ENCODE measurements around the gene PDE4B. TPM values are rescaled to one million over a fixed set of nuclear protein-coding genes. Genes with fewer than 3 reads are reported as not detected.
A peak's percentile ranks its signal among the peaks of the same experiment; 100 is the strongest.

Gene PDE4B
- polyA plus RNA-seq, 2 of the 4 experiments (the other 2 are of a cell fraction) = 20.2 to 56.8 TPM

DNA sequence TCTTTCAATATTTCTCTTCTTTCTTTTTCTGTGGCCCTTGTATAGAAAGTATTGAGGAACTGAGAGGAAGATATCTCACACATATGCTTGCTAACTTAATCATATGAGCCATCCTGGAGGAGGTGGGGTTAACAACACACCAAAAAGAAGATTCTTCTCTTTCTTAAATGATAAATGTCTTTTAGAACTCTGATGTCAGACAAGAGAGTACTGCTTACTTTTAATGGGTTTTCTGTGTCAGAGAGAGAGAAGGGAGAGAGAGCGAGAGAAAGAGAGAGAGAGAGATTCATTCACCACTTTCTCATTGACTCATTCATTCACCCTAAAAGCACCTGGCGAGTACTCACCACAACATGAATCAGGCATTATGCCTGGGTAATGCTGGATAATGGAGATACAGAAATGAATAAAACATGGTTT is 490.9 kb downstream of the PDE4B start:
- POLR2A ChIA-PET = no interaction called here

DNA sequence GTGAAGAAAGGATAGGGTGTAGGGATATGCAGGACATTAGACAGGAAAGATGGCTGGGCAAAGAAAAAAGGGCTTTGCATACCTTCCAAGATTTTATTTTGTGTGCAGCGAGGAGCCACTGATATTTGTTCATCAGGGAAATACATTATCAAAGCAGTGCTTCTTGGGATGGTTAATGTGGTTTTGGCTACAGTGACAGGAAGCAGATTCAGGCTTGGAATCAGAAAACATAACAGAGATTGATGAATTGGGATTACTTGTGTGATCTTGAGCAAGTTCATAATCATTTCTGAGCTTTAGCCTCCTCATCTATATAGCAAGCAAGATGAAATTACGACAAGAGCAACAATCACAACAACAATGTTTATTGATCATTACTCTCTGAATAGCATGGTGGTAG is 492.1 kb downstream of the PDE4B start:
- no peaks in the 10 kb centered on the region for H3K9me3 ChIP-seq
- no peak overlapping the region for H3K4me2 ChIP-seq
- H3K27ac ChIP-seq = peak overlapping the region; percentile 78 to 81
- DNase-seq (ENCODE audit: low read depth in 1 of 2, low spot score in 1 of 2) (no peak), ATAC-seq (no peak), FAIRE-seq (no peak)
- ChIA-PET CTCF (interaction anchor here (3.0 kb wide), 1 partner anchor 11 kb away, joined by 12 read pairs; no protein-coding TSS in a partner anchor), POLR2A (no interaction called here)
- no peak for TF ChIP-seq EHMT2 (IDR thresholded peaks at IDR 0.05; ENCODE audit: low read depth)
- TF ChIP-seq TP53 (CRISPR knock-in tag; IDR thresholded peaks at IDR 0.05) = no peak
- TF ChIP-seq NPAS2 (CRISPR knock-in tag; IDR thresholded peaks at IDR 0.05; ENCODE audit: borderline replicate concordance) = no peak
- no peak for TF ChIP-seq POLR2AphosphoS2 (conservative IDR thresholded peaks at IDR 0.05; ENCODE audit: low read length)
- no peak for TF ChIP-seq FOSL2 (IDR thresholded peaks at IDR 0.05)
- TF ChIP-seq FOSL2 (CRISPR knock-in tag; IDR thresholded peaks at IDR 0.05) = no peak
- TF ChIP-seq HEYL (CRISPR knock-in tag; IDR thresholded peaks at IDR 0.05) = no peak
- TF ChIP-seq, protein P1, sequence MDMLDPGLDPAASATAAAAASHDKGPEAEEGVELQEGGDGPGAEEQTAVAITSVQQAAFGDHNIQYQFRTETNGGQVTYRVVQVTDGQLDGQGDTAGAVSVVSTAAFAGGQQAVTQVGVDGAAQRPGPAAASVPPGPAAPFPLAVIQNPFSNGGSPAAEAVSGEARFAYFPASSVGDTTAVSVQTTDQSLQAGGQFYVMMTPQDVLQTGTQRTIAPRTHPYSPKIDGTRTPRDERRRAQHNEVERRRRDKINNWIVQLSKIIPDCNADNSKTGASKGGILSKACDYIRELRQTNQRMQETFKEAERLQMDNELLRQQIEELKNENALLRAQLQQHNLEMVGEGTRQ (IDR thresholded peaks at IDR 0.05) = no peak
- no peak for TF ChIP-seq RNF2 (IDR thresholded peaks at IDR 0.05; ENCODE audit: borderline replicate concordance, low read depth)
- no peak for TF ChIP-seq FOXS1 (CRISPR knock-in tag; IDR thresholded peaks at IDR 0.05)
- TF ChIP-seq, protein P2, sequence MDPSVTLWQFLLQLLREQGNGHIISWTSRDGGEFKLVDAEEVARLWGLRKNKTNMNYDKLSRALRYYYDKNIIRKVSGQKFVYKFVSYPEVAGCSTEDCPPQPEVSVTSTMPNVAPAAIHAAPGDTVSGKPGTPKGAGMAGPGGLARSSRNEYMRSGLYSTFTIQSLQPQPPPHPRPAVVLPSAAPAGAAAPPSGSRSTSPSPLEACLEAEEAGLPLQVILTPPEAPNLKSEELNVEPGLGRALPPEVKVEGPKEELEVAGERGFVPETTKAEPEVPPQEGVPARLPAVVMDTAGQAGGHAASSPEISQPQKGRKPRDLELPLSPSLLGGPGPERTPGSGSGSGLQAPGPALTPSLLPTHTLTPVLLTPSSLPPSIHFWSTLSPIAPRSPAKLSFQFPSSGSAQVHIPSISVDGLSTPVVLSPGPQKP (IDR thresholded peaks at IDR 0.05; ENCODE audit: low read depth, low read length) = no peak
- TF ChIP-seq HDAC2 (IDR thresholded peaks at IDR 0.05) = no peak
- TF ChIP-seq KDM1A (IDR thresholded peaks at IDR 0.05; ENCODE audit: low read depth) = no peak
- TF ChIP-seq JUN (IDR thresholded peaks at IDR 0.05) = no peak
- TF ChIP-seq ZSCAN20 (CRISPR knock-in tag; IDR thresholded peaks at IDR 0.05) = no peak
- TF ChIP-seq SMC3 (IDR thresholded peaks at IDR 0.05) = no peak
- TF ChIP-seq GATA3 (IDR thresholded peaks at IDR 0.05; ENCODE audit: borderline replicate concordance) = no peak
- TF ChIP-seq BHLHE40 (IDR thresholded peaks at IDR 0.05; ENCODE audit: low read depth, low read length) = no peak
- no peak overlapping the region for H3K4me3 ChIP-seq
- 91% methylated on average over 2 of the region's 2 CpGs for WGBS (ENCODE audit: missing lambda C conversion rate)
- H3K4me1 ChIP-seq = peaks cover 55% of the 10 kb centered on the region

More for the DNA sequence above, 490.9 kb downstream of the PDE4B start:
- Histone ChIP-seq H3K4me2 (no peak overlapping the region), H3K4me1 (peaks cover 59% of the 10 kb centered on the region), H3K9me3 (no peaks in the 10 kb centered on the region), H3K4me3 (no peak overlapping the region), H3K27ac (peak overlapping the region; percentile 78 to 81; a peak in 5 of 6 replicates)
- ATAC-seq (no peak), DNase-seq (ENCODE audit: low read depth in 1 of 2, low spot score in 1 of 2) (no peak), FAIRE-seq (no peak)
- 89% methylated on average over 2 of the region's 2 CpGs for WGBS (ENCODE audit: missing lambda C conversion rate)
- CTCF ChIA-PET = interaction anchor here (2.1 kb wide), 1 partner anchor 31 kb away, joined by 6 read pairs; no protein-coding TSS in a partner anchor
- TF ChIP-seq CHD4 (IDR thresholded peaks at IDR 0.05; ENCODE audit: borderline replicate concordance) (no peak), CEBPB (IDR thresholded peaks at IDR 0.05) (no peak), HEYL (CRISPR knock-in tag; IDR thresholded peaks at IDR 0.05) (no peak)
- TF ChIP-seq, protein P3, sequence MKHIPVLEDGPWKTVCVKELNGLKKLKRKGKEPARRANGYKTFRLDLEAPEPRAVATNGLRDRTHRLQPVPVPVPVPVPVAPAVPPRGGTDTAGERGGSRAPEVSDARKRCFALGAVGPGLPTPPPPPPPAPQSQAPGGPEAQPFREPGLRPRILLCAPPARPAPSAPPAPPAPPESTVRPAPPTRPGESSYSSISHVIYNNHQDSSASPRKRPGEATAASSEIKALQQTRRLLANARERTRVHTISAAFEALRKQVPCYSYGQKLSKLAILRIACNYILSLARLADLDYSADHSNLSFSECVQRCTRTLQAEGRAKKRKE (CRISPR knock-in tag; IDR thresholded peaks at IDR 0.05; ENCODE audit: low read depth) = no peak

DNA sequence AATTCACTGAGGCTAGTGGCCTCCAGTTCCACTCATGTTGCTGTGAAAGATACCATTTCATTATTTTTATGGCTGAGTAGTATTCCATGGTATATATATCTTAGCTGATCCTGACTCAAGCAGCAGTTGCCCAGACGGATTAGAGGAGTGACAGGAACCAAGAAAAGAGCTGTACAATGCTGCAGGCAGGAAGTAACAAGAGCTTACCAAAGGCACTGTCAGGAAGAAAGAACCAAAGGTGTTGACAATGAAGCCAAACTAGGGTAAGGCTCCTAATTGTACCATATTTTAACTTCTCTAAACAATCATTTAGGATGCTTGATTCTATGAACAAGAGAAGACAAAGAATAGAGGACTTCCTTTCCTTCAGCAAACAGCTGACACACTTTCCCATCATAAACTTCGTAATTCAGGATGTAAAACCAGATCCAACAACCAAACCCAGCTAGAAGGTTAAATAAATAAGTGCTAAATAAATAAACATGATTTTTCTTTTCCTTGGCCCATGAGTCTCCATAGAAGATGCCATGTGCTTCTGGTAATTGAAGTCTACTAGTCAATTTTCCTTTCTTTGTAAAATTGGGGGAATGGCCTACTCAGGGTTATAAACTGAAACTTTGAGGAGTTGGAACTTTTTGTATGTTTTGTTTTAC is 493.0 kb downstream of the PDE4B start:
- 38% methylated on average over 2 of the region's 2 CpGs for WGBS (ENCODE audit: missing lambda C conversion rate)
- peak overlapping the region; percentile 44 for H3K4me2 ChIP-seq
- H3K4me3 ChIP-seq = no peak overlapping the region
- ChIA-PET CTCF (interaction anchor here (3.0 kb wide), 1 partner anchor 12 kb away, joined by 12 read pairs; no protein-coding TSS in a partner anchor), POLR2A (no interaction called here)
- H3K9me3 ChIP-seq = no peaks in the 10 kb centered on the region
- no peak for FAIRE-seq
- TF ChIP-seq, protein P4, sequence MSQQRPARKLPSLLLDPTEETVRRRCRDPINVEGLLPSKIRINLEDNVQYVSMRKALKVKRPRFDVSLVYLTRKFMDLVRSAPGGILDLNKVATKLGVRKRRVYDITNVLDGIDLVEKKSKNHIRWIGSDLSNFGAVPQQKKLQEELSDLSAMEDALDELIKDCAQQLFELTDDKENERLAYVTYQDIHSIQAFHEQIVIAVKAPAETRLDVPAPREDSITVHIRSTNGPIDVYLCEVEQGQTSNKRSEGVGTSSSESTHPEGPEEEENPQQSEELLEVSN (IDR thresholded peaks at IDR 0.05; ENCODE audit: borderline replicate concordance, low read depth) = peak; percentile 22; the same call in 1 of the 2 replicates
- TF ChIP-seq NFE2L2 (conservative IDR thresholded peaks at IDR 0.05; ENCODE audit: low read length) (no peak), MYC (IDR thresholded peaks at IDR 0.05; ENCODE audit: borderline replicate concordance, low read length) (no peak), ESRRA (IDR thresholded peaks at IDR 0.05; ENCODE audit: borderline replicate concordance, low read length) (no peak), CHD4 (IDR thresholded peaks at IDR 0.05; ENCODE audit: borderline replicate concordance) (no peak), BHLHE40 (IDR thresholded peaks at IDR 0.05; ENCODE audit: low read depth, low read length) (no peak), TFCP2L1 (CRISPR knock-in tag; IDR thresholded peaks at IDR 0.05) (no peak), ZSCAN20 (CRISPR knock-in tag; IDR thresholded peaks at IDR 0.05) (peak; percentile 70)
- TF ChIP-seq, protein P3 (CRISPR knock-in tag; IDR thresholded peaks at IDR 0.05; ENCODE audit: low read depth) = no peak
- TF ChIP-seq, protein P5, sequence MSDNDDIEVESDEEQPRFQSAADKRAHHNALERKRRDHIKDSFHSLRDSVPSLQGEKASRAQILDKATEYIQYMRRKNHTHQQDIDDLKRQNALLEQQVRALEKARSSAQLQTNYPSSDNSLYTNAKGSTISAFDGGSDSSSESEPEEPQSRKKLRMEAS (IDR thresholded peaks at IDR 0.05) = peak; percentile 22; the same call in 1 of the 2 replicates
- peaks cover 62% of the 10 kb centered on the region for H3K4me1 ChIP-seq
- peak; percentile 33 to 37; a peak in 4 of 6 replicates for ATAC-seq
- peak overlapping the region; percentile 78 to 81 for H3K27ac ChIP-seq
- DNase-seq (ENCODE audit: low read depth in 1 of 2, low spot score in 1 of 2) = peak in 1 of 2 experiments; percentile 64

All from A549 (cell line).